Measurements from ENCODE around the gene PIGN.
A peak's percentile ranks its signal among the peaks of the same experiment; 100 is the strongest.

The PIGN gene, protein sequence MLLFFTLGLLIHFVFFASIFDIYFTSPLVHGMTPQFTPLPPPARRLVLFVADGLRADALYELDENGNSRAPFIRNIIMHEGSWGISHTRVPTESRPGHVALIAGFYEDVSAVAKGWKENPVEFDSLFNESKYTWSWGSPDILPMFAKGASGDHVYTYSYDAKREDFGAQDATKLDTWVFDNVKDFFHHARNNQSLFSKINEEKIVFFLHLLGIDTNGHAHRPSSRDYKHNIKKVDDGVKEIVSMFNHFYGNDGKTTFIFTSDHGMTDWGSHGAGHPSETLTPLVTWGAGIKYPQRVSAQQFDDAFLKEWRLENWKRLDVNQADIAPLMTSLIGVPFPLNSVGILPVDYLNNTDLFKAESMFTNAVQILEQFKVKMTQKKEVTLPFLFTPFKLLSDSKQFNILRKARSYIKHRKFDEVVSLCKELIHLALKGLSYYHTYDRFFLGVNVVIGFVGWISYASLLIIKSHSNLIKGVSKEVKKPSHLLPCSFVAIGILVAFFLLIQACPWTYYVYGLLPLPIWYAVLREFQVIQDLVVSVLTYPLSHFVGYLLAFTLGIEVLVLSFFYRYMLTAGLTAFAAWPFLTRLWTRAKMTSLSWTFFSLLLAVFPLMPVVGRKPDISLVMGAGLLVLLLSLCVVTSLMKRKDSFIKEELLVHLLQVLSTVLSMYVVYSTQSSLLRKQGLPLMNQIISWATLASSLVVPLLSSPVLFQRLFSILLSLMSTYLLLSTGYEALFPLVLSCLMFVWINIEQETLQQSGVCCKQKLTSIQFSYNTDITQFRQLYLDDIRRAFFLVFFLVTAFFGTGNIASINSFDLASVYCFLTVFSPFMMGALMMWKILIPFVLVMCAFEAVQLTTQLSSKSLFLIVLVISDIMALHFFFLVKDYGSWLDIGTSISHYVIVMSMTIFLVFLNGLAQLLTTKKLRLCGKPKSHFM

GRCh38 chr18:62186774-62187542, at the start of gene PIGN, which contains the start of gene RELCH:
PIGN (minus strand) TSS chr18:62187056; CDS start chr18:62161353, 25,703 bp downstream.
RELCH (plus strand) TSS chr18:62187255; CDS start chr18:62187506, 251 bp downstream.
- peak; percentile 98 for DNase-seq

- DNase-seq, result no peak
Observed at GRCh38 chr18:62236252-62236651, 49.4 kb upstream of the PIGN start.

DNA sequence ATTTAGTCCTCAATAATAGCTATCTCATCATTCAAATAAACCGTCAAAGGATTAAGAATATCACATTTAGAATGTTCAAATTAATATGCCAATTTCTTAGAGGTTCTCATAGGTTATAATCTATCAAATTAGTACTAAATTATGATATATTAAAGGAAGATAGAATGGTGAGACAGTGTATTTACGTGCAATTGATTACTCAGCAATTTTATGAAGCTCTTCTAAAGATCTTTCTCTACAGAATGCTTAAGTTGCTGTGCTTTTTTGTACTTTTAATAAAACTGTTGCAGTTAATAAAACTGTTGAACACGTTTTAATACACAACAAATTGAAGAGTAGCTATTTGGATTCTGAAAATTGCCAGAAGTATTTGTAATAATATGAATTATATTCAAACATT, 39.2 kb upstream of the PIGN start:
- no peak for DNase-seq

GRCh38 chr18:62224229-62224628, 37.4 kb upstream of the PIGN start:
- no peak for DNase-seq

- no peak for DNase-seq
Observed at GRCh38 chr18:62214790-62215189, 27.9 kb upstream of the PIGN start.

GRCh38 chr18:62211325-62211828, 24.5 kb upstream of the PIGN start:
- no peak for DNase-seq

DNA sequence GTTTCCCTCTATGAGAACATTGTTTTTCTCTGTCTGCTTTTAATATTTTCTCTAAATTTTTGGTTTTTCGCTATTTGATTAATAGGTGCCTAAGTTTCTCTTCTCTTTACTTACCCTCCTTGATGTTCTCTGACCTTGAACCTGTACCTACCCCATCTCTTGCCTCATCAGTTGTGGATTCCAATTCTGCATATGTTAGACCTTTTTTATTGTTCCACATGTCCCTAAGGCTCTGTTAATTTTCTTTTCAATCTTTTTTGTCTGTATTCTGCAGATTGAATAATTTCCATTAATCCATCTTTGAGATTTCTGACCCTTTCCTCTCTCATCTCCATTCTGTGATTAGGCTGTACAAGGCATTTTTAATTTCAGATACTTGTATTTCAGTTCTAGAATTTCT, 23.3 kb upstream of the PIGN start:
- no peak for DNase-seq

DNA sequence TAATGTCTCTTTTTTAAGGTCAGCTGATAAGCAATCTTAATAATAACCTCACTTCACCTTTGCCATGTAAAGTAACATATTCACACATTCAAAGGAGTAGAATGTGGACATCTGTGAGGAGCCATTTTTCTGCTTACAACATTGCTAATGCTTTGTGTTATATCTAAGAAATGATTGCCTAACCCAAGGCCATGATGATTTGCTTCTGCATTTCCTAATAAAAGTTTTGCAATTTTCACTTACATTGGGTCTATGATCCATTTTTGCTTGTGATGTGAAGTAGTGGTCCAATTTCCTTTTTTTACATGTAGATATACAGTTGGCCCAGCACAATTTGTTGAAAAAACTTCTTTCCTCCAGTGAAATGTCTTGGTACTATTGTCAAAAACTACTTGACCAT, 22.2 kb upstream of the PIGN start:
- no peak for DNase-seq

- DNase-seq, result no peak
Observed at GRCh38 chr18:62206593-62206992, 19.7 kb upstream of the PIGN start.

- no peak for DNase-seq
Observed at GRCh38 chr18:62205824-62206223, 19.0 kb upstream of the PIGN start.

- DNase-seq, result no peak
Observed at GRCh38 chr18:62201870-62202269, 15.0 kb upstream of the PIGN start.

DNA sequence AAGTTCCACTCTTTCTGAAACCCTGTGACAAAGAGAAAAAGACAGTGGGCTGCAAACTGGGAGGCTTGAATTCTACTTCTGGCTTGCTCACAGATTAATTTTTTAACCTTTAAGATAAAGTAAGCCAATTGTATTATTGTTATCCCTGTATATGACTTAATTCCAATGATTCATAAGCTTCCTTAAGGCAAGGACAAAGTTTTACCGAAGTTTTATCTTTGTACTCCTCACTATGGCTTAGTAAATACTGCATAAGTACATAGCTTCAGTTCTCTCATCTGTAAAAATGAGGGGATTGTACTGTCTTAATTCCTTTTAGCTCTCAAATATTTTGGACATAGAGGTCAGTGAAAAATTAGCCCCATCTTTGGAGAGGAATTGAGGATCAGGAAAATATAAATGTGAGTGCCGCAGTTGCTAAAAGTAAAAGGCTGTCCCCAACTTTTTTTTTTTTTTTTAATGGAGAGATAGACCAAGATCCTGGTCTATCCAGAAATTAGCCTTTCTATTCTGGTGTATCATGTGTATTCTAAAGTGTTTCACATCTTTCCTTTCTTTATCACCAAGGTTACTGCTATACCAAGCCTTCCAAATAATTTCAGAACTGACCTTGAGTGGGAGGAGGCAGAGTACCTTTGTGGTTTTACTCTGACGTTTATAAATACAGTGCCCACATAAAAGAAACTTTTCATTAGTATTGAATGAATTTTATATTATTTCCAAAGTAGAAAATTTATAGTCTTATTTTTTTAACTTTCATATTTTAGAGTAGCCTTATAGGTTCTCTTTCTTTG, 13.5 kb upstream of the PIGN start:
- no peak for DNase-seq

DNA sequence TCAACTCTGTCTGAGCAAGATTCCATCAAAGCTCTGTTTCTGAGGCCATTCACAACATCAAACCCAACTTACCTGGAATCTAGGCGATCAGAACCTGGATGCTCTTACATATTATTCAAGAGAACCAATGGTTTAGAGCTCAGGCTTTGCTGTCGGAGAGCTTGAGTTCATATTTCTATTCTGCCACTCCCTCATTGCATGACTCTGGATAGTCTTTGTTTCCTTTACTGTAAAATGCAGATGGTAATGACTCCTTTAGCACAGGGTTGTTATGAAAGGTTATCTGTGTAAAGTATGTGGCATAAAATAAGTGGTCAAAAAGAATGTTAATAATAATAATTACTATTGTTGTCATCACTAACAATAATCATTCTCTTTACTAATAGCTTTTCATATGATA, 12.8 kb upstream of the PIGN start:
- no peak for DNase-seq

- DNase-seq, result no peak
Observed at GRCh38 chr18:62198259-62198658, 11.4 kb upstream of the PIGN start.

- no peak for DNase-seq
Observed at GRCh38 chr18:62196980-62197379, 10.1 kb upstream of the PIGN start.

- DNase-seq, result no peak
Observed at GRCh38 chr18:62196079-62196478, 9.2 kb upstream of the PIGN start.

DNA sequence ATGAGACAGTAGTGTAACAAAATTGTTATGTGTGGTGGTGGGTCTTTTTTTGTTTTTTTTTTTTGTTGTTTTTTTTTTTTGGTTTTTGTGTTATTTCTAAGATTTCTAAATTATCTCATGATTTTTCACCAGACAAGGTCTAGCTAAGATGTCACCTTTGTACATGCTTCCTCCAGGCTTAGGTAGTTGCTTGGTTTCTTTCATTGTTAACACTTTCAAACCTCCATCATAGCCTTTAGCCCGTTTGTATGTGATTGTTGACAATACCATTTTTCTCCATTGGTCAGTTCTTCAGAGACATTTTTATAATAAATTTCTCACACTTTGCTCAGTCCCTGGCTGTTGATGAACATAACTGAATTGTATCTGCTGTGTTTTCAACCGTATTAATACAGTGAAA, 2.4 kb upstream of the PIGN start:
- no peak for DNase-seq

DNA sequence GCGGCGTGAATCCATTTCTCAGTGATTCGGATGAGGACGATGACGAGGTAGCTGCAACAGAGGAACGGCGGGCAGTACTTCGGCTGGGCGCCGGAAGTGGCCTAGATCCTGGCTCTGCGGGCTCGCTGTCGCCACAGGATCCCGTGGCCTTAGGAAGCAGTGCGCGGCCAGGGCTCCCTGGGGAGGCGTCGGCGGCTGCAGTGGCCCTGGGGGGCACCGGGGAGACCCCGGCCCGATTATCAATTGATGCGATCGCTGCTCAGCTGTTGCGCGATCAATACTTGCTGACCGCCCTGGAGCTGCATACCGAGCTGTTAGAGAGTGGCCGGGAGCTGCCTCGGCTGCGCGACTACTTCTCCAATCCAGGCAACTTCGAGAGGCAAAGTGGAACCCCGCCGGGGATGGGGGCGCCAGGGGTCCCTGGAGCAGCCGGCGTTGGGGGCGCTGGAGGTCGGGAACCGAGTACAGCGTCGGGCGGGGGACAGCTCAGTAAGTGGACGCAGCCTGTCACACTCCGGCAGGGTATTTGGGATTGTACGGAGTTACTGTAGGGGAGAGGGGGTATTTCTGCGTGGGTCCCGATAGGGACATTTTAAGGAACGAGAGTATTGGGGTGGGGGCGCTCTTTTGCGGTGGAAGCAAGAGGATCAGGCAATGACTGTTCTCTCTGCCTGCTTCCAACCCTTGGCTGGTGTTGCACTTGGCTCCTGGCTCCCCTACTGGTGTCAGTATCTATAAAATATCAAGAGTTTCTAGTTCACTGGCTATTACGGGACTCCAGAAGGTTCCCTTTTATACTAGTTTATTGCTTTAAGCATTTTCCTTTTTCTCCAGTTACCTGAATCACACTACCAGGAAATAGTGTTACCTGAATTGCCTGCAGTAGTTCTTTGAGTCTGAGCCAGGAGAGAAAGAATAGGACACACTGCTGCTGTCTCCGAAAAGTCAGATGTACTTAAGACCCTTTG, 971 bp upstream of the PIGN start:
- peak; percentile 14 for DNase-seq

DNA sequence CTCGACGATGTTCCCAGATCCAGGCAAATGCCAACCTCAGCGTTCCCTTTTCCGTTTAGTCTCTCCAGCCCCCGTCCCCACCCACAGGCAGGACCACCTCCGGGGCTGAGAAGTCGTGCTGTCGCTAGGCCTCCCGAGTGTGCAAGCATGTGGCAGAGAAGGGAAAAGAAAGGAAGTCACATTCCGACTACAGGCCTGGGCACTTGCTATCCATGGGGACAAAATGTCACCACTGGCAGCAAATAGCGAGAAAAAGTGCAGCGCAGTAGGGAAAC, 420 bp downstream of the PIGN start:
- no peak for DNase-seq

- peak; percentile 72 for DNase-seq
Observed at GRCh38 chr18:62183578-62184195, 3.2 kb downstream of the PIGN start.

- no peak for DNase-seq
Observed at GRCh38 chr18:62182220-62182619, 4.6 kb downstream of the PIGN start.

Data from CD4-positive, alpha-beta T cell treated with Interleukin-10 for 1 hour (primary cell).